Astrocyte of the hippocampus (primary cell): Measurements from ENCODE around the gene RAD51B.

ENCODE experiments used
- DNase-seq: peaks from one replicate; pipeline ENCODE4 v3.0.0; 2011; ENCODE audit warnings: low read depth, low spot score

RAD51B gene

DNA sequence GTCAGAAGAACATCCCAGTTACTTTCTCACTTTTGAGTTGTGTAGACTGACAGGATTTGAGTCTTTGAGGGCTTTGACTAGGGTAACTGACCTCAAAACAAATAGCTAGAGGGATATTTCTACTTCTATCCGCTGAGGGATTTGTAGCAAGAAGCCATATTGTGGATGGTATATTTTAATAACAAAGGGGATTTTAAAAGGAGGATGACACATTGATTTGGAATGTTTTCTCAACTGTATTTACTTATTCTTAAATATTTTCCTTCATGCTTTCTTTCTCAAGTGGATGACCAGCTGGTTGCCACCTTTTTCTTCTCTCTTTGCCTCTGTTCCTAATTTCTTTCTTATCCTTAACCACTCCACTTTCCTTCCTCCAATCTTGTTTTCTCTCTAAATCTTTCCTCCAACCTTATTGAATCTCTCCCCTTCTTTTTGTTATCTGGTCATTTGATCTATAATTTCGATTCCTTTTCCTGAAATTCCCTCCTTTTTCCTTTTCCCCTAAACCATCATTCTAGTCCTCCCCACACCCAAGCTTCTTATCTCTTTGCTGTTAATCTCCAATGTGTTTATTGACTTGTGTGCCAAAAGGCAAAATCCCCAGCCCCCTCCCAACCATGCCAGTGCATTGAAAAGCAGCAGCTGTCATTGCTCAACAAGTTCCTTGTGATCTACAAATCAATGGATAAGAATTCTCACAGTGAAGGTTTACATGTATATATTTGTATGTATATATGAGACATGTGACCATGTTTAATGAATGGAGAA lies 411.6 kb downstream of the RAD51B start:
- peak; percentile 46 for DNase-seq

DNA sequence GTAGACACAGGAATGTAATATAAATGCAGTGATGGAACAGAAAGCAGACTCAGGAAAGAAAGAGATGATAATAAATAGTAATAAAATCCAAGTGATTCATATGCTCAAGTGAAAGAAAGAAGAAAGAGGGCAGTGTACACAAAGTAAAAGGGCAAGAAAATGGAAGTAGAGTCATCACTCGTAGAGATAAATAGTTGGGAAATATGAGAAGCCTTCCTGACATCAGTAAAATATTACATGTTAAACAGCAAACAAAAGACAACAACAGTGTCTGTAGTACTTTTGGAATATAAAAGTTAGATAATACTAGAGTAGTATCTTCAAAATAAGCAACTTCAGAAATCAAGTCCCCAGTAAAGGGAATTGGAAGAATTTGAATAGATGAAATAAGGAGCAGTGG lies 412.3 kb downstream of the RAD51B start:
- DNase-seq, result no peak

DNA sequence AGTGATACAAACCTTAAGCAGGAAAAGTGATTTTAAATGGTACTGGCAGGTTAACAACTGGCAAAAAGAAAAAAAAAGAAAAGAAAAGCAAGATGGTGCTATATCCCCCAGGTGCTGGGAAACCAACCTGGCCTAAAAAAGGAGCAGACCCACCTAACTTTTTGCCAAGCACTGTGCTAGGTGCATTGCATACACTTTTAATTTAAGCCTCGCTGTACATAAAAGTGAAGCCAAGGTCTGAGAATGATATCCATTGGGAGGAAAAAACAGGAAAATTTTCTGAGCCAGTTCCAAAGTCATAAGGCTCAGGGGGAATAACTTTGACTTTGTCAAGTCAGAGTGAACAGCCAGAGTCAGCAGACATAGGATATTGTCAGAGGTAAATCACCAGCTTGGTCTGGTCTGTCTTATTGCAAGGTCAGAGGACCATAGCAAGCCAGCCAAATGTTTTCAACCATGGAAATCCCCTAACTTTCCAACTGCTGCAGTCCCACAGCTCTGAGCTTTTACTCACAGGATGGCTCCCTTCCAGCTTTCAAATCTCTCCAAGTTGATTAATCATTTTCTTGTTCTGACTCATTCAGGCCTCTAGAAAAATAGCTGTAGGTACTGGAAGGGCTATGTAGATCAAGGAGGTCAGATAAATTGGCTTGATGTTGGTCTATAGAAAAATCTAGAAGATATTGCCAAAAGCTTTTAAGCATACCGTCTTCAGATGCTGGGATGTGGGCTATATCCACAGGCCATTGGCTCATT lies 412.9 kb downstream of the RAD51B start:
- peak; percentile 98 for DNase-seq

- DNase-seq, result no peak
These were observed 413.7 kb downstream of the RAD51B start for GRCh38 chr14:68233101-68233784.

DNA sequence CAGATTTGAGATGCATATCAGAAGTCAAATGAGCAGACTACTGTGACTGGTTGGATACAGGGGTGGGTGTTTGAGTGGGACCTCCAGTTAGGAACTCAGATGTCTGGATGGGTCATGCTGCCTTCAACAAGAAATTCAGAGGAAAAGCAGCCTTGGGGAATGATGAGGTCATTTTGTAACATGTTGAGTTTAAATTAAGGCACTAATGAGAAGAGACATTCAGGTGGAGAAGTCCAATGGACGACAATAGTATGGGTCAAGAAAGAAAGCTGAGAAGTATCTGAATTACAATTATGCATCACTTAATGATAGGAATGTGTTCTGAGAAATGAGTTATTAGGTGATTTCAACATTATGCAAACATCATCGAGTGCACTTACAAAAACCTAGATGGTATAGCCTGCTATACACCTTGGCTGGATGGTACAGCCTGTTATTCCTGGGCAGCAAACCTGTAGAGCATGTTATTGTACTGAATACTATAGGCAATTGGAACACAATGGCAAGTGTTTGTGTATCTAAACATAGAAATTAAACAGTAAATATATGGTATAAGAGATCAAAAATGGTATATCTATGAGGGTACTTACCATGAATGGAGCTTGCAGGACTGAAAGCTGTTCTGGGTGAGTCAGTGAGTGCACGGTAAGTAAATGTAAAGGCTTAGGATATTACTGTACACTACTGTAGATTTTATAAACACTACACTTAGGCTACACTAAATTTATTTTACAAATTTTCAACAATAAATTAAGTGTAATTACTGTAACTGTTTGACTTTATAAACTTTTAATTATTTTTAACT lies 414.7 kb downstream of the RAD51B start:
- DNase-seq, result no peak

DNA sequence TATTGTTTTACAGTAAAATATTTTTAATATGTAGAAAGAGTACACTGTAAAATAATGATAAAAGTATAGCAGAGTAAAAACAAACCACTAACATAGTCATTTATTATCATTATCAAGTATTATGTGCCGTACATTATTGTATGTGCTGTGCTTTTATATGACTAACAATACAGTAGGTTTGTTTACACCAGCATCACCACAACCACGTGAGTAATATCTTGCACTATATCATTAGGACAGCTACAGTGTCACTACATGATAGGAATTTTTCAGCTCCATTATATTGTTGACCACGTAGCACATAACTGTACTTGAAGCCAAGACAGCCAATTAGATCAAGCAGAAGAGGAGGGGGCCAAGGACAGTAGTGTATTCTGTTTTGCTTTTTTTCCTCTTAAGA lies 415.4 kb downstream of the RAD51B start:
- DNase-seq, result no peak

DNA sequence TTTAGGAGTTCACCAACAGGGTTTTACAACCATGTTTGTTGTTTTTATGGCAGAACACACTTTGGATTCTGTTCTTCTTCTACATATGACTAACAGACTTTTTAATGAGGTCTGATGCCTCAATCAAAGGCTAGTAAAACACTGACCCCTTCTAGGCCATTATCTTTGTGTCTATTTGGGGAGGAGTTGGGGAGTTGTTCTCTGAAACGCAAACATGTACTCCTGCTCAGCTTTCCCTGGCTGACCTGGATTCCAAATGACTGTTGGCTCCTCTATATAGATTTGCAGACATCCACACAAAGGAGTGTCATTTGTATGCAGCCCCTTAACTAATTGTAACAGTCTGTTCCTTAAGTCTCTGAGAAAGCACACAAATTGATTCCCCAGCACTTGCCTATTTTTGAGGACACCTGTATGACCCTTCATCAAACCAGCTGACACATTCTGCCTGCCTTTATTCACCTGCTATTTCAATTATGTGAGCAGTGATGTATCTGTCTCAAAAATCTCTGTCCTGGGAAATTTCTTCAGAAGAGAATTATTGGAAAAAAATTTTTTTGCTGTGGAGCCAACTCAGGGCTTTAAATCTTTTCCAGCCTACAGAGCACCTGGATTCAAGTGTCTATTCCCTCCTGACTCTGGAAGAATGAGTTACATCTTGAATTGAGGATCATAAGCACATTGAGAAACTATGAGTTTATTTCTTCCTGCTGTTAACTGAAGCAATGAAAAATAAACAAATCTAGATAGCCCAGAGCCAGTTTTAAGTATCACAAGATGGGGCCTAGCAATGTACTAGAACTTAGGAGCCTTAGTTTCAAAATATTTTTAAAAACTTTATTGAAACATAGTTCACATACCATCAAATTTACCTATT lies 417.2 kb downstream of the RAD51B start:
- no peak for DNase-seq

DNA sequence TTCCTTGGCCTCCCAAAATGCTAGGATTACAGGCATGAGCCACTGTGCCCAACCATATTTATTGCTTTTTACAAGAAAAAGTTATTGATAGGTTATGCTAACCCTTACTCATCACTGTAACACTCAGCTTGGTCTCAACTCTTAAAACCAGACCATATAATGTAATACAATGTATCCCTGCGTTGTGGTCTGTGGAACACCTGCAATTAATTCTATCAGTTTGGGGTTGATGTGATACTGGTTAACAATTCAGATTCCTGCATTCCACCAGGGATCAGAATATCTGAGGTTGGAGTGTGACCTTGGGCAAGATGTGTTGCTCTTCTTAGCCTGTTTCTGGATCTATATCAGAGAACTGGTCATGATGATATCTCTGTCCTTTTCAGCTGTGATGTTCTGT lies 419.0 kb downstream of the RAD51B start:
- no peak for DNase-seq

- DNase-seq, result no peak
These were observed 419.4 kb downstream of the RAD51B start for GRCh38 chr14:68238976-68239375.

- DNase-seq, result peak; percentile 14
These were observed 420.6 kb downstream of the RAD51B start for GRCh38 chr14:68239988-68240771.

DNA sequence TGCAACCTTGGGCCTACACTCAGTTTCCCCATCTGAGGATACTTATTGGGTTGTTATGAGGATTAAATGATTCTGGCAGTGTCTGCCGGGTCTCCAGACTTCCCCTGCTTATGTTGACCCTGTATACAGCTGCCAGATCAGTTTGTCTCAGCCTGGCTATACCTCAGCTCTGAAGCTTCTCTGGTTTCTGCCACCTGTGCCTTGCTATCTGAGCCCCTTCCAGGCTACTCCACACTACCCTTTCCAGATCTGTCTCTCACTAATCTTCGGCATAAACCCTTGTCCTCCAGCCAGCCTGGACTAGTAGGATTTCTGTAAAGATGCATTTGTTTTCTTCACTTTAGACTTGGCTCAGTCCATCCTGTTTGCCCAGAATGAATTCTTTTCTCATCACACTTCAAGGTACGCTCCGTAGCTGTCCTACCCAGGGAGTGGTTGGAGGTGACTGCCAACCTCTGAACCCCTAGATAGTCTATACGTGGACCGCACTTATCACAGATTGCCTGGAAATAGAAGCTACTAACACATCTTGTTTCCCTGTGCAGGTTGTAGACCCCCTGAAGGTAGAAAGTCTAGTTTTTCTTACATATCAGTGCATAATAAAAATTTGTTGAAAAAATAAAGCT lies 422.4 kb downstream of the RAD51B start:
- DNase-seq, result no peak

DNA sequence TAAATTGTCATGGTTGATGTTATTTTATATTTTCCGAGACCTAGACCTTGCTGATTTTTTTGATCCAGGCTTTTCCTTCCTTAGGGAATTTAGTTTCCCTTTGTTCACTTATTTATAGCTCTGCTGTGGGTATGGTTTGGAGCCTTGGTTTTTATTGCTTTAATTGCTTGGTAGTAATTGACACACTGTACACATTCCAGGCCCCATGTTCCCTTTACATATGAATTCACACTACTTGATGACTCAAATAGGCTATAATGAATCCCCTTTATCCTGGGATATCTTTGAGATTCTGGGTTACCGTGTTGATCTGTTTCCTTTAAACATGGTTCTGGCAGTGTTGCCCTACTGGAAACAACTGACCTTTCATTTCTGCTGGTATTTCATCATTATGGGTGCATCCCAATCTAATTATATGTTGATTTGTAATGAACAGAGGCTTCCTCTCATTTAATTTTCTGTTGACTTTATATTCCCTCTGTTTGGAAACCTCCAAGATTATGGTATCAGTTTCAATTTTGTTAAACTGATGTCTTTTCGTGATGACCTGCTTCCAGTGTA lies 424.0 kb downstream of the RAD51B start:
- DNase-seq, result no peak

- peak; percentile 72 for DNase-seq
These were observed 424.8 kb downstream of the RAD51B start for GRCh38 chr14:68244262-68244980.

DNA sequence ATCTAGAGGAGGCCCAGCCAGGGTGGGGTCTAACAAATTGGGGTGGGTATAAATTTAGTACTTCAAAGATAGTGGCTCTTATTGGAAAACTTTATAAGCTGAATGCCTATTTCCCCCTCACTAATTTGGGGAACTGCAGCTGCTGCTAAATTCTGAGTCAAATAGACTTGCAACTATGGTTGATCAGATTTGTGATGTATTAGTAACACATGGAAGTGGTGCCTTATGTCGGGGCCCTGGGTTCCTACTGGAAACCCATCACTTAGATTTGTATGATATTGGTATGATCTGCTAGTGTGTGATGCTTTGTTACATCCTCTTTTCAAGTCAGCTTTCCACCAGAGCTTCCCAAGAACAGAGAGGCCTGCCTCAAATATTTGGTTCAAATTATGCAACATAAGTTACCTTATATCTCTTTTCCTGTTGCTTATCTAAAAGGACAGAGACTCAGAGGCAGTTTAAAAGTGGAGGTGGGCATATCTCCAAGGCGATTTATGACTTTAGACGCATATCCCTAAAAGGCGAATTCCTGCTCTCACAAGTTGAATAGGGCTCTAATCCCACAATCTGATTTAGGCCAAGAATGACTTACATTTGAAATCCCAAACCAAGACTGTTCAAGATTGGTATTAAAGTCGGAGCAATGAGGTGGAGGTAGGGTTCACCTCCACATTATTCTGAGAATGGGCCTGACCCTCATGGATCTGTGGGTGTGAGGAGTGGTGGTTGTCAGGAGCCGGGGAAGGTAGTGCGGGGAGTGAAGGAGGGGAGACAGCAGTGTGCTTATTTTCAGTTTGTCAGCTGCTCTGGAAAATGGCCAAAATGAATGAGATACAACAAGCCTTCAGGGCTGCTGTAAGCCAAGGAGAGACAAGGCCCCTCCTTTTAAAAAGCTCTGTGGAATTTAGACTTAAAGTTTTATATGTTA lies 425.8 kb downstream of the RAD51B start:
- DNase-seq, result peak; percentile 58

DNA sequence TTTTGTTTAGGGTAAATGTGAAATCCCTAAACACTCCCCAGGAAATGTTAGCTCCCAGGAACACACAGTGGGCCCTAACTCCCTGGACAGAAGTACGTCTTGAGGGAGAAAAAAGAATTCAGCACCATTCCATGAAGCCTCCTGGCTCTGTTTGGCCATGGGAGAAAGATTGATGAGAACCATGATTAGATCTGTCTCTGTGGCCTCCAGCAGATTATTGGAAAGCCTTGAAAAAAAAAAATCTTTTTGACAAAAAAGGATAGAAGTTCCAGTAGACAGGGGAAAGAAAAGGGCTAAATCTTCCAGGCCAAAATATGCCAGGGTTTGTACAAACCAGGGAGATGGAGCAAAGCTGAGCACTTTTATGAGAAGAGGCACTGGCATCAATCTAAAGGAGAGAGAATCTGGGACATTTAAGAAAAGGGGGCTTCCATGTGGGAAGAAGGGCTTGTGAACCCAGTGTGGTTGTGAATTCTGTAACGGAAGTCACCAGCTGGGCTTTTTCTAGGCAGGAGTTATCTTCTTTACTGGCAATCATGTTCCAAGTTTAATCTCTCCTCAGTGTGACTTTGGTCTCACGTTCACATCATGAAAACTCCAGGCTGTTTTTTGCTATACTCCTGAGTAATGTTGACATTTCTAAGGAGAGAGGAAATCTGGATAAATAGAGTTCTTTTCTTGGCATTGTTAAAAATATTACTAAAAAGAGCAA lies 426.7 kb downstream of the RAD51B start:
- DNase-seq, result no peak

DNA sequence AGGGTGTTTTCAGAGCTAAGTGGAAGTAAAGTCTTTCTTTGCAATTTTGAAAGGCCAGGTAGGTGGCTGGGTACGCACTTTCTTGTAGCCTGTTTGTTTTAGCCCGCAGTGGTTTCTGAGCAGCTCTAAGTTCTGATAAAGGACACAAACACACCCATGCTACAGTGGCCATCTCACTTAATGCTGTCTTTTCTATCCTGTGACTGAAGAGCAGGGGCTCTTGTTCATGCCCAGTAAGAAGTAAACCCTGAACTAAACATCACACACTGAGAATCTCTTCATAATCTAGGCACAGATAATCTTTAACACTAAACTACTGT lies 427.2 kb downstream of the RAD51B start:
- DNase-seq, result peak; percentile 17

DNA sequence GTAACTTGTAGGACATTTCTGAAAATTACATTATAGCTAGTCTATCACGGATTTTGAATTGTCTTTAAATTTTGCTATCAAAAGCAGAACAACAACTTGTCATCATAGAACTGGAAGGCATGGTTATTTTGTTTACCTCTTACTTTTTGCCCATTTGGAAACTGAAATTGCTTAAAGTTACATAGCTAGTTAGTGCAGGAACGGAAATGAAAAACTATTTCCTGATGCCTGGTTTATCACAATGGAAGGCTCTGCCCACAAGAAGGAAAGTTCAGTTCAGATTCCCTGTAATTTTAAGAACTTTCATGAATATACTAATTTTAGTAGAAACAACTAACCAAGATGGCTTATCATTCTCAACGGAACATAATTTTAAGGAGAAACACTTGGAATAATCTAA lies 427.7 kb downstream of the RAD51B start:
- DNase-seq, result no peak
